NCI-H128 (cell line): ENCODE data around the gene LPXN.
A peak's percentile ranks its signal among the peaks of the same experiment; 100 is the strongest.

ENCODE experiments used
- DNase-seq: peaks from one replicate; lab custom pipeline; 2025; ENCODE audit not compliant: unreplicated experiment; lab: John Stamatoyannopoulos, UW

LPXN gene

DNA sequence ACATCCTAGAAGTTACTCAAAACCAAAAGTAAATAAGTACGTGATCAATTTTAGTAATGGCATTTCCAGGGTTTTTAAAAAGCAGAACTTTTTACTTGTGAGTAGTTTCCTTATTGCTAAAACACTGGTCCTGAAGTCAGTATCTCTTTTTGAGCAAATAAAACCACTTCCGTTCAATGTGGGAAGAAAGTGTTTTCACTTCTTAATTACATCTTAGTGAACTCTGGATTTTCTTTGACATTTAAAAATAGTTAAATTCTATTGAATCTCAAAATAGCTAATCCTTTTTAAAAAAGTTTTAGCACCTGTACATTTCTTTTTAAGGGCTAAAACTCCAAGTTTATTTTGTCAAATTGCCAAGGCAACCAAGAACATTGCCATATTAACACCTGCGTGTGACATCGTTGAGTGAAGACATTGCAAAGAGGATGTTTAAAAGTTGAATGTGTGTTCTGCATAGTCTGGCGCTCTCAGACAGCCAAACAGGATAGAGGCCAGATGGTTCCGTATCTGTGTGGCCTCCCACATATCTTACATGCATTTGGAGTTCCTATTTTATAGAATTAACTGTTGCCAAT, 50.5 kb downstream of the LPXN start:
- DNase-seq, result no peak

- DNase-seq, result peak; percentile 22
Measured at GRCh38 chr11:58524232-58525036, 51.2 kb downstream of the LPXN start.

DNA sequence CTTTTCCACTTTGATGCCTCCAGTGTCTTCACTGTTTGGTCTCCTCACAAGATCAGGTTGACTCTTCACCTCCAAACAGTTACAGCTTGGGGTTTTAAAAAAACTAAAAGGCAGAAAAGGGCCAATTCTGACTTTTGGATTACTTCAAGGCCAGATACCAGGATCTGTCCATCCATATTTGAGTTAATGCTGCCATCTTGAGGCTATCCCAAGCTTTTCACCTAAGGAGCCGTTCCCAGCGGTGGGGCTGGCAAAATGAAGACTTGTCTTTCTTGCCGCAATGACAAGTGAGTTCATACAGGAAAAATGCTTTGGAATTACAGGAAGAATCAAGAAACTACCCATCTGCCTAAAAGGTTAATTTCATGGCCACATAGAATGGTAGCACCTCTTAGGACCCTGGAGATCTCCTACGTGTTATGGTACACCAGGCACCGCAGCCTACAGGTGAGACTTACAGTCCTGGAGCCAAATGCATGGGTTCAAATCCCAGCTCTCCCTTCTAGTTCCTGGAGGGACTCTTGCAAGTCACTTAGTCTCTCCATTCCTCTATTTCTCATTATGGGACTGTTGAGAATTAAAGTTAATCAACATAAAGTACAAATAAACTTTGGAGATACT, 61.8 kb downstream of the LPXN start:
- DNase-seq, result no peak

DNA sequence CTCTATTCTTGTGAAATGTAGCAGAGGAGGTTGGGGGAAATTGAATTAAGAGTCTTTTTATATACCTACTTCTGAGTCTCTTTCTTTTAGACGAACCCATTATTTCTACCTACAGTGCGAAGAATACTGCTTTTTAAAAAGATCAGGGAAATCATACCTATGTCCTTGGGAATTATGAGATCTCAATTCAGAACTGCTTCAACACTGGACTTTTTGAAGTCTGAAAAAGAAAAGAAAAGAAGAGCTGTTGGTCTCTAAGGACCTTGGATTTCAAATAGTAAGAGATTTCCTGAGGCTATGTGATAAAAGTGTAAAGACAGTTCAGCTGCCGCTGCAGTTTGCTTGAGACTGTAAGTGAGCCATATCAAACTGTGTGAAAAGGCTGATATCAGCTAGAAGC, 64.0 kb downstream of the LPXN start:
- DNase-seq, result no peak

DNA sequence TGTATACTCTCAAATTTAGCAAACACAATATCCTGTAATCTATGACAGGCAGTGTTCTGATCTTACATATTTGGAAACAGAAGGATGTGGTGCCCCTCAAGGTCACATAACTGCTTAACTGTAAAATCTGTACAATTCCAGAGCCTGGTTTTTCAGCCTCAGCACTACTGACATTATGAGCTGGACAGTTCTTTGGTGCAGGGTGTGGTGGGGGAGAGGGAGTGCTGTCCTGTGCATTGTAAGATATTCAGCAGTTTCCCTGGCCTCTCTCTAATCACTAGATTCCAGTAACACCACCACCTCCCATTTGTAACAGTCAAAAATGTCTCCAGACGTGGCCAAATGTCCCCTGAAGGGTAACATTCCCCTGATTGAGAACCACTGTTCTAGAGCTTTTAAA, 65.9 kb downstream of the LPXN start:
- DNase-seq, result no peak

GRCh38 chr11:58508814-58509213, 66.8 kb downstream of the LPXN start:
- no peak for DNase-seq

- no peak for DNase-seq
Measured at GRCh38 chr11:58508005-58508404, 67.7 kb downstream of the LPXN start, which contains the start of gene OR5B21. Gene OR5B21, minus strand, starts transcription at chr11:58508105. Its CDS starts 0 bp downstream, at chr11:58508105.

GRCh38 chr11:58507355-58507754, 68.3 kb downstream of the LPXN start:
- DNase-seq, result no peak

GRCh38 chr11:58506935-58507334, 68.7 kb downstream of the LPXN start:
- no peak for DNase-seq

DNA sequence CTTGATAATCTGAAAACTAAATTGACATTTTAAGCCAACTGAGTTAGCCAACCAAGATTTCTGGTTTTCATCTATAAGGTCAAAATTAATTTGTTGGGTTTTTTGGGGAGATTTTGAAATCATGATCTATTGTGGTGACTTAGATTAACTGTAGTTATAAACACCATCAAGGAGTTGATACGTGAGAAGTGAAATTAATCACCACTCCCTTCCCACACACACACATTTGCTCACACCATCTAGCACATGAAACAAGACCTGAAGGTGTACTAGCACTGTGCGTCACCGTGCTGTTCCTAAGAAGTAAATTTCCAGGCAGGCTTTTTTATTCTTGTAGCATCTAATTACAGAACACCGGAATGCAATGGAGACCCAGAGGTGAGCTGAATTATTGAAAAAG, 69.8 kb downstream of the LPXN start:
- no peak for DNase-seq

- DNase-seq, result no peak
Measured at GRCh38 chr11:58504232-58504631, 71.4 kb downstream of the LPXN start.

- DNase-seq, result no peak
Measured at GRCh38 chr11:58503361-58503856, 72.2 kb downstream of the LPXN start.

GRCh38 chr11:58502004-58502403, 73.7 kb downstream of the LPXN start:
- DNase-seq, result no peak

DNA sequence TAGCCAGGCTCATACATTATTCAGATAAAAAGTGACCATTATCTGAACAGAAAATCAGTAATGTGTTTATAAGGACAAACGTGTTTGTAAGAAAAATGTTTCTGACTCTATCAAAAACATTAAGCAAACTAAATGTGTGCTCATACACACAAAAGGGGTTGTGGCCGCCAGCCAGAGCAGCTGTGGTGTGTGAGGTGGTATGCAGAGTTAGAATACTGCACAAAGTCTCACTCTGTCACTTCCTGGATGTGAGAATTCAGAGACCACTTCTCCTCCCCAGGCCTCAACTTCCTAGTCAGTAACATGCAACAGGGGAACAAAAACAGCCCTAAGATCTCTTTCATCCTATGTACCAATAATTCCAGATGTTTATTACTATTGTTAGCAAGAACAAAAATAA, 77.2 kb downstream of the LPXN start:
- DNase-seq, result no peak

- no peak for DNase-seq
Measured at GRCh38 chr11:58497951-58498350, 77.7 kb downstream of the LPXN start.

GRCh38 chr11:58495906-58496305, 79.8 kb downstream of the LPXN start:
- no peak for DNase-seq

DNA sequence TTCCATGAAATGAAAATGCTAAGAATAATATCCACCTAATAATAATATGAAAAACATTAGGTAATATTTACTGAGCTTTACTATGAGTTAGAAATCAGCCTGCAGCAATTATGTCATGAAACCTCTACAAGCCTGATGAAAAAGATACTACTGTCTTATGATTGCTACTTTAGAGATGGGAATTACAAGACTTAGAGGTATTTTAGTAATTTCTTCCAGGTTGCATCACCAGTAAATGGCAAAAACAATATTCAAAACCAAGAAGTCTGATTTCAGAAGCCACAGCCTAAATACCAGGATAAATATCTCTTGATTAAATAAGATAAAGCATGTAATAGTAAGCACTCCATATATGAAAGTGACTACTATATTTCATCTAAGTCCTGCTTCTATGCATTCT, 81.6 kb downstream of the LPXN start:
- no peak for DNase-seq

DNA sequence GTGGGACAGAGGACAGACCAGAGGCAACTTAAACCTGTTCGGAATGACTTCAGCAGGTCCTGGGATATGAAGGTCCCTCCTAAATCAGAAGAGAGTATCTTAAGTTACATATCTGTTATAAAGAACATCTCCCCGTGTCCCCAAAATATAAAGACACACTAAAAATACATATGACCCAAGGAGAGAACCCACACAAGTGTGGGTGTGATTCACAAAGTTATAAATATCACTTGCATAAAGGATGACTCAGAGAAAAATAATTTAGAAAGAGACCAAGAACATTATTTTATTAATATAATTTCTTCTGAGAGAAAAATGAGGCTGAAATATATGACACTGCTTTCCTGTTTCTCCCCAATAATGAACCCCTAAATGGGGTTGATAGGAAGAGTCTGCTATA, 82.0 kb downstream of the LPXN start:
- DNase-seq, result no peak

DNA sequence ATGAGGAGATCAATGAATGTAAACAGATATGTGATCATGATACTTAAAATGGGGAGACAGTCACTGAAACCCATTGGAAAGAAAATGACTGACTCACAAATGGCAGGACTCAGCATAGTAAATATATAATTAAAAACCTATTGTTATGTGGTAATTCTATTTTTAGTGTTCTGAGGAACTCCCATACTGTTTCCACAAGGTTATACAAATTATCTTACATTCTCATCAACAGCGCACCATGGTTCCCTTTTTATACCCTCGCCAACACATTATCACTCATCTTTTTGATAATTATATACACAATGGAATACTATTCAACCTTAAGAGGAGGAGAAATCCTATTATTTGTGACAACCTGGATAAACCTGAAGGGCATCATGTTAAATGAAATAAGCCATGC, 84.8 kb downstream of the LPXN start:
- DNase-seq, result no peak

DNA sequence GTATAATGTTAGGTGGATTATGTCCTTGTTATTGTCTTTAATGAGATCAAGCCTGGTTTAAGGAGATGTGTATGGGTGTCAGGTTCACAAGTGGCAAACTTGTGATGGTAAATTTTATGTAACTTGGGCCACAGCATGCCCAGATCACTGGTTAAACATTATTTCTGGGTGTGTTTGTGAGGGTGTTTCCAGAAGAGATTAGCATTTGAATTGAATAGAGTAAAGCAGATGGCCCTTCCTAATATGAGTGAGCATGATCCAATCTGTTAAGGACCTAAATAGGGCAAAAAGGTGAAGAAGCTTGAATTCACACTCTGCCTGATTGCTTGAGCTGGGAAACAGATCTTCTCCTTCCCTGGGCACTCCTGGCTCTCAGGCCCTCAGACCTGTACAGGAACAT, 88.5 kb downstream of the LPXN start:
- no peak for DNase-seq

- no peak for DNase-seq
Measured at GRCh38 chr11:58485961-58486360, 89.7 kb downstream of the LPXN start.
